ENCODE measurements around the gene MAPK8.

GRCh38 chr10:48431871-48432270 is 125.4 kb downstream of the MAPK8 start:
- no peak for TF ChIP-seq CEBPB (IDR thresholded peaks at IDR 0.05)
- no peak for TF ChIP-seq TAF1 (IDR thresholded peaks at IDR 0.05; ENCODE audit: low read depth)

Measured in Ishikawa (cell line).